CD4-positive, alpha-beta T cell treated with Interleukin-15 for 4 hours (primary cell): Measurements from ENCODE around the gene PCDHGA3.
"Not testable (repeated sequence)": the region's sequence is repeated elsewhere in the genome, so short reads cannot be mapped to it uniquely, and the experiment has no call there.

Source experiments
- DNase-seq: peaks from one replicate; pipeline ENCODE4 v3.0.0-alpha.2; 2020; ENCODE audit warnings: low spot score

PCDHGA3 gene

DNA sequence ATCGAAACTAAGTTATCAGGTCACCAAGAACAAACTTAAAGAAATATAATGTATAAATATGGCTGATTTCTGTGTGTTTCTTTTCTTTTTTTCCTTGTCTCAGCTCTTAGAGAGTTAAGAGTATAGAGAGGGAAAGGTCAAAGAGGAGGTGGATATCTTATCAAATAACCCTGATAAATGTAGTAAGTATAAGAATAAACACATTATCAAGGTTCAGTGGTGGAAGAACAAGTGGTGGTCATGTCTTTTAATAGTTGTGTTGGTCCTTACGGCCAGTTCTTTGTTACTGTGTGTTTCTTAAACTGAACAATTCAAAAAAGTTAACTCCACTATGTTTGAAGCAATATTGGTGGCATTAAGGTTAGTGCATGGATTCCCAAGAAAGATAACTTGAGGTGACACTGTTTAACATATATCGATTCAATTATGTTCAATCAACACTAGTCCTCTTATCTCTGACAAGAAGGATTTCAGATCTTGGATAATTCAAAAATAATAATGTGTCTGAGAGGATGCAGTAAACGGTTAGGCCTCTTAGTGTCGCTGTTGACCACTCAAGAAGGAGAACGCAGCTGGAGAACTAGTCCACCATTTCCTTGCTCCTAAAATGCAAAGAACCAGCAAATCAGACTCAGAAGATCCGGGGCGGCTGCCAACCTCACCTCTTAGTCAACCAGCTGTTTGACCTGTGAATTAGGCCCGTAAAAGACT, at the start of gene PCDHGA3:
Gene PCDHGA3 (plus strand): TSS at position 588 of the 711 bp plus-strand sequence. CDS start 205 bp downstream, outside the sequence.
- DNase-seq = no peak

DNA sequence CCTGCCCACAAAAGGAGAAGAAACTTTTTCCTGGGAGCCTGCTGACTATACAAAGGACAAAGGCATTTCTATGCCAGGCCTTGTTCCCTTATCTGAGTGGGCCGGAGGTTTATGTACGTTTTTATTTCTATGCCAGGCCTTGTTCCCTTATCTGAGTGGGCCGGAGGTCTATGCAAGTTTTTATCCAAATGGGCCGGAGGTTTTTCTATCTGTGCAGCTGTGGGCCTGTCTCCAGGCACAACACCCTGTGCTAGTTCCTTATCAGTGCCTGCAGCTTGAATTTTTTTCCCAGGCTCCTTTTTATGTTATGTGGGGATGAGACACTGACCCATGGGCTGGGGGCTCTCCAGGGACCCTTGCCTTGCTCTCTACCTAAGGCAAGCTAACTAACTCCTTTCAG, 45.3 kb upstream of the PCDHGA3 start:
- no peak for DNase-seq

DNA sequence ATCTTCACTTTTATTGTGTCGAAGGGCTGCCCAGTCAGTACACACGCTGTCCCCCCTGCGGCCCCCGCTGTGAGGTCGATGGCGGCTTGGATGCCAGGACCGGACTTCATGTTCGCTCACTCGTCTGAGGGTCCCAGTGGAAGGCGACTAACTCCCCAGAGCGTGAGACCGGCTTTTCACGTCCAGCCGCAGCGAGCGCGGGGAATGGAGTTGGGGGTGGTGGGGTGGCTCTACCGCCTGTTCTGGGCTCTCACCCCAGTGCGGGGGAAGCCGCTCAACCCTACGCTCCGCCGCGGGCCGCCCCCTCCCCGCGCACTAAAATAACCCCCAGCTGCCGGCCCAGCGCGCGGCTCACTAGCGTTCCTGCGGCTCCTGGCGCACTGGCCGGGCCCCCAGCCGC, 39.9 kb upstream of the PCDHGA3 start, which contains the start of gene SLC25A2:
Gene SLC25A2 (minus strand): TSS at position 294 of the 400 bp plus-strand sequence. CDS start 184 bp downstream, at position 110.
- no peak for DNase-seq

DNA sequence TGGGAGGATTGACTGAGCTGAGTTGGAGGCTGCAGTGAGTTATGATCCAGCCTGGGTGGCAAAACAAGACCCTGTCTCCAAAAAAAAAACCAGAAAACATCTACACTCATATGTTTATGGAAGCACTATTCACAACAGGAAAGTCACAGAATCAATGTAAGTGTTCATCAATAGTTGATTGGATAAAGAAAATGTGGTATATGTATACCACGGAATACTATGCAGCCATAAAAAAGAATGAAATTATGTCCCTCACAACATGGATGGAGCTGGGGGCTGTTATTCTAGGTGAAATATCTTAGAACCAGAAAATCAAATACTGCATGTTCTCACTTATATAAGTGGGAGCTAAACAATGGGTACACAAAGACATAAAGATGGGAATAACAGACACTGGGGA, 37.0 kb upstream of the PCDHGA3 start:
- DNase-seq = no peak

DNA sequence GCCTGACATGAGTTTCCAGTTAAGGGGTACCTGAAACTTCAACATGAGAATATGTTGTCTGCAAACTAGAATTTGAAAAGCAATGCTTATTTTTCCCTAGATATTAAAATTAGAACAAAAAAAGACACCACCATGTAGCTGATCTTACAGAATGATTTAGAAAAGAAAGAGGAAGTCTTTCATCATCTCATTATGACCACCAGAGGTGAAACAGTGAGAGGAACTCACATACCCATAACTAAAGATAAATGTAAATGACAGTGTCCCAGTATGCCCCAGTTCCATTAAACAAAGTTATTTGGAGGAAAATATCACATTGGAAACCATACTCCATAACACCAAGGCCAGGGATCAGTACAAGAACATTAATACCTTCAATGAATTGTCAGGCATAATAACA, 29.9 kb upstream of the PCDHGA3 start:
- no peak for DNase-seq

DNA sequence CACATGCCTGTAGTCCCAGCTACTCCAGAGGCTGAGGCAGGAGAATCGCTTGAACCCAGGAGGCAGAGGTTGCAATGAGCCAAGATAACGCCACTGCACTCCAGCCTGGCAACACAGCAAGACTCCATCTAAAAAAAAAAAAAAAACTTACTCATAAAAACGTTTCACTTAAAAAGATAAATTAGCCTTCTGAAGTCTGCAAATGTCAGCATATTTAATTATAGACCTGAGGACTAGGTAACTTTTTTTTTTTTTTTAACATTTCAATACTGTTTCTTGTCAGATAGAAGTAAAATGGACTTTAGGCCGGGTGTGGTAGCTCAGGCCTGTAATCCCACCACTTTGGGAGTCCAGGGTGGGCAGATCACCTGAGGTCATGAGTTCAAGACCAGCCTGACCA, 26.7 kb upstream of the PCDHGA3 start:
- not testable (repeated sequence) for DNase-seq

DNA sequence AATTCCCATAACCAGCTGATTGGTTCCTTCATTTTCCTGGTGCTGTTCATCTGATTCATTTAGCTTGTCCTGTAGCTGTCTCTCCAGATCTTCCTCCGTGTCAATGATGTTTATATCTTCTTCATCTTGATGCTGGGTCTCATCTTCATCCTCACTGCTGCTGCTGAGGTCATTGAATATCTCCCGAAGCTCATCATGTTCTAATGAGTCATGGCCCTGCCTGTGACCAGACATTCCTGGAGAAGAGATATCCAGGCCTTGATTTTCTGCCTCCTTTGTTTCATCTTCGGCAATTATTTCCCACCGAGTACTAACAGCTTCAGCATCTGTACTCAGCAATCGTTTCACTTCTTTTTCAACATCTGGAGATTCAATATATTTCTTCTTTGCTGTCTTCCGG, 24.4 kb upstream of the PCDHGA3 start:
- no peak for DNase-seq

DNA sequence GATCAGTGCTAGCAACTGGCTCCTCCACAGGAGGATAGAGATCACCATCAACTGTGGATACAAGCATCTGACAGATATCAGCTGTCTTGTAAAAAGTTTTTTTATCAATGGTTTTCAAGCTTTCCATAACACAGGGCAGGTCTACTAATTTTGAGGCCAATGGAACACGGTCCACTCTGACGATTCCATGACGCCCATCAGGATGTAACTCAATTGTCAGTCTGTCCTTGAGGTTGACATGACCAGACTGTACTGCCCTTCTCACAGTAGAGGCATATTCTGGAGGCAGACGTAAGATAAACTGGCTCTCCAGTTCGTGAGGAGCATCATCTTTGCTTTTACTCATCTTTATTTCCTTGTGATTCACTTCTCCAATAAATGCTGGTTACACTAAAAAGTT, 23.9 kb upstream of the PCDHGA3 start:
- DNase-seq = no peak

DNA sequence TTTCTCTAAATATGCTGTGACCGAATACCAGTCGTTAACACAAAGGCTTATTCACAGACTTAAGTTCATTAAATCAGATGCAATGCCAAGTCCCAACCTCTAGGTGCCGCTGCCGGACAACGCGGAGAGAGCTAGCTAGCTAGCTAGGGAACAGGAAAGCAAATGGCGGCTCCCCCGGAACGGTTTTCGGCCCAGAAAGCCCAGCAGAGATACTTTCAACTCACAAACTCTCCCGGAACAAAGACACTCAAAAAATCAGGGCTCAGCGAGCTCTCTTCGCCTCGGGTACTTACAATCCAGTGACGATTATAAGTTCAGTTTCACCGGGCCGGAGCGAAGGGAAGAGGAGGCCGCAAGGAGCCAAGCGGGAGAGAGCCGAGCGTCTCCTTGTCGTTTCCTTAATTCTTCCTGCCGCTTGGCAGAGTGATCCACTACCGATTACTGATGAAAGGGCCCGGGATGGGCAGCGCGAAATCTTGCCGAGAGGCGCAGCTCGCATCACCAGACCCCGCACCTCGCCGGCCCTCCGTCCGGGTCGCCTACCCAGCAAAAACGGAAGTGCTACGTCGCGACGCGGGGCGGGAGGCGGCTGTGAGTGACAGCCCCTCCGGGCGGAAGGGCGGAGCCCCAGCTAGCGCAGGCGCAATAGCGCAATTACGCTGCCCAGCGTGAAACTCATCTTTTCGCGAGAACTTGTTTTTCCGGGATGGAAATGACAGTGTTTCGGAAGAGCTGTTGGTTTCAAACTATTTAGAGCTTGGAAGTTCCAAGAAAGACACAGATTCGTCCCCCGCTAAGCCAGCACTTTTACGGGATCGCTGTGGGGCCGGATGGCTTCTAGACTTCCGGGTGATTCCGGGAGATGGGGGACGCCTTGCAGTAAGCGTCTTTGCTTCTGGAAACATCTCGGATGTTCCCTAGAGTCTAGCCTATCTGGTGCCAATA, 23.1 kb upstream of the PCDHGA3 start, which contains the start of gene TAF7:
Gene TAF7 (minus strand): TSS at position 560 of the 945 bp plus-strand sequence. CDS start 740 bp downstream, outside the sequence.
- peak; percentile 93 for DNase-seq

DNA sequence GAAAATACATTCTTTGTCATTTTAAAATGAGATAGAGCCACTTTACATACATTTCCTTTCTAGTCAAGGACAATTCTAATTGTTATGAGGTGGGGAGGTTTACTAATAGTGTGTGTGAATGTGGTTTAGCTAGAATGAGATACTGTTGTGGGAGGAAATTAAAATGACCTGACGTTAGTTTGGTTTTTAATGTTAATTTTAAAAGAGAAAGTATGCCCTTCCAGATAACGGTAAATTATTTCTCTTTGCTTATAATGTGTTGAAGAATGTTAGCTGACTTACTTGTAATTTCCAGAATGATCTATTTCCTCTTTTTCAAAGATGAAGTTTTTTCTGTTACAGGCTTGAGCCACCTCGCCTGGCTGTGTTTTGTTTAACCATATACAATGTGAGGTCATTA, 21.4 kb upstream of the PCDHGA3 start:
- DNase-seq = no peak

DNA sequence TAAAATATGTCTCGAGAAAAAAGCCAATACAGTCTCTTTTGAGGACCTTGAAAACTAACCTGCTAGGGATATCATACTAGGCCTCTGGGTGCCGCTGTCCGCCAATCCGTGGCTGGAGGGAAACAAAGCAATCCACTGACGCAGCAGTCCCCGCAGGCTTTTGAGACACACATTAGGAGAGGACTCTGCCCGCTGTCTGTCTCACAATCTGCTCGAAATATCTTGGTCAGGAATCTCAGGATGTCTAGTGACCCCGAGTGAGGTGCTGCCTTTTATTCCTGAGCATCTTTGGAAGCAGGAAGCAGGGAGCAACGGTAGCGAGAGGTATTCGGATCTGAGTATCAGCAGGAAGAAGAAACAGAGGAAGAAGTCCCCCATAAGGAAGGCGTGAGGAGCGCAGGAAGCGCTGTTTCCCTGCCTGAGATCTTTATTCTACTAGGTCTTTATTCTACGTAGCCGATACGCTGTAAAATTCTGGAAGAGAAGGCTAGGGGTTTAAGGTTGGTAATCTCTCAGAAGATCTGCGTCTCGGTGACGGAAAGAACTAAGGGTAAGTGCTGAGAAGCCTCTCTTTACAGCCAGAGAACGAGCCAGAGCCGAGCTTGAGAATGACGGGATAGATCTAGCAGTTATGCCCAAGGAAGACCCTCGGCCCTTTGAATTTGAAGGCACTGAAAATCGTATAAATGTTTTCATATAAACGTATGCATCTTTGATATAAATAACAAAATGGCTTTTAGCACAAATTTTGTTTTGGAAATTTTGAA, 17.4 kb upstream of the PCDHGA3 start:
- peak; percentile 69 for DNase-seq

DNA sequence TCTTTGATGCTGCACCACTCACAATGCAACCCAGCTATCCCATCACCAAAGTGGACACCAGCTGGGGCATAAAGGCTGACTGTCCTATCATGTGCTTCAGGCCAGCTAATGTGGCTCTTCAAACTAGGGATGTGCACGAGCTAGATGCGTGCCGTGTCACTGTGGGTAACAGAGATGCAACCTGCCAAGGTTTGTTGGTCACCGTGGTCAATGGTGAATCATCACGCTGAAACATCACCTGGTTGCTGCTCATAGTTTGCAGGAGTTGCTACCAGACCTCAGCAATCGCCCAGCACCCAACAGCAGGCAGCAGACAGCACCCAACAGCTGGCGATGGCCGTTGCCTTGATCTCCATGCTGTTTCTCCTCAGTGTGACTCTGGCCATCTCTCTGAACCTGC, 15.4 kb upstream of the PCDHGA3 start:
- no peak for DNase-seq

DNA sequence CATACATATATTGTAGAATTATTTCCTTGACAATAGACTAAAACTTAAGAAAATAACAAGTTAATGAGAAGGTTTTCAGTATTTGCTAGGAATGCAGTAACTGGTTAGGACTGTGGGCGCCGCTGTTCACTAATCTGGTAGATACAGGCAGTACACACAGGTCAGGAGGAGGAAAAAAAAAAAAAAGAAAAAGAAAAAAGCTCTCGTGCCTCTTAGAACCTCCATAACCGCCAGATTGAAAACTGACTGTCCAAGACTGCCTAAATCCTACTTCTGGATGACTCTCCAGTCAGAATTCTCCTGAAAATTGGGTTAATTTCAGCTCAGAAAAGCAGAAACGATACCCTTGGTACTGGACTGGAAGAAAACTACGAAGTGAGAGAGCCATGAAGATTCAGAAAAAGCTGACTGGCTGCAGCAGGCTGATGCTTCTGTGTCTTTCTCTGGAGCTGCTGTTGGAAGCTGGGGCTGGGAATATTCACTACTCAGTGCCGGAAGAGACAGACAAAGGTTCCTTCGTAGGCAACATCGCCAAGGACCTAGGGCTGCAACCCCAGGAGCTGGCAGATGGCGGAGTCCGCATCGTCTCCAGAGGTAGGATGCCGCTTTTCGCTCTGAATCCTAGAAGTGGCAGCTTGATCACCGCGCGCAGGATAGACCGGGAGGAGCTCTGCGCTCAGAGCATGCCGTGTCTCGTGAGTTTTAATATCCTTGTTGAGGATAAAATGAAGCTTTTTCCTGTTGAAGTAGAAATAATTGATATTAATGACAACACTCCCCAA, 13.1 kb upstream of the PCDHGA3 start, which contains the start of gene PCDHGA1:
Gene PCDHGA1 (plus strand): TSS at position 216 of the 782 bp plus-strand sequence.
- no peak for DNase-seq

DNA sequence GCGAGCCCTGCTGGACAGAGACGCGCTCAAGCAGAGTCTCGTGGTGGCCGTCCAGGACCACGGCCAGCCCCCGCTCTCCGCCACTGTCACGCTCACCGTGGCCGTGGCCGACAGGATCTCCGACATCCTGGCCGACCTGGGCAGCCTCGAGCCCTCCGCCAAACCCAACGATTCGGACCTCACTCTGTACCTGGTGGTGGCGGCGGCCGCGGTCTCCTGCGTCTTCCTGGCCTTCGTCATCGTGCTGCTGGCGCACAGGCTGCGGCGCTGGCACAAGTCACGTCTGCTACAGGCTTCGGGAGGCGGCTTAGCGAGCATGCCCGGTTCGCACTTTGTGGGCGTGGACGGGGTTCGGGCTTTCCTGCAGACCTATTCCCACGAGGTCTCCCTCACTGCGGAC, 11.1 kb upstream of the PCDHGA3 start:
- not testable (repeated sequence) for DNase-seq

DNA sequence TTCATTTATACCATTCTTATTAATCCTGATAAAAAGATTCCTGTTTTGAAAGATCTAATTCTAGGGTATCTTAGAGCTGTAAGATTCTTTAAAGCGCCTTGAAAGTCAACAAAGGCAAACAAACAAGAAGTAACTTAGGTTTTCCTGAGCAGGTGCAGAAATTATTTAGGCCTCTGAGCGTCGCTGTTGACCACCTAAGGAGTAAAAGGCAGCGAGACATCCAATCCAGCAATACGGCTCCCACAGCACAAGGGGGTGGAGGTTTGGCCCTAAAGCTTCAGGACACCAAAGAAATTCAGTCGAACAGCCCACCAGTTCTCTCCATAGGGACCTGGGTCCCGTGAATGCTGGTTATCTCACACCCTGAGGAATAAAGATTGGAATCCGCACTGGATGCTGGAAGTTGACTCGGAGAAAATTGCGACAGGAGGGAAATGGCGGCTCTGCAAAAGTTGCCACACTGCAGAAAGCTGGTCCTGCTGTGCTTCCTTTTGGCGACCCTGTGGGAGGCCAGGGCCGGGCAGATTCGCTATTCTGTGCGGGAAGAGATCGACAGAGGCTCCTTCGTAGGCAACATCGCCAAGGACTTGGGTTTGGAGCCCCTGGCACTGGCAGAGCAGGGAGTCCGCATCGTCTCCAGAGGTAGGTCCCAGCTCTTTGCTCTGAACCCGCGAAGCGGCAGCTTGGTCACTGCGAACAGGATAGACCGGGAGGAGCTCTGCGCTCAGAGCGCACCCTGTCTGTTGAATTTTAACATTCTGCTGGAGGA, 4.9 kb upstream of the PCDHGA3 start, which contains the start of gene PCDHGA2:
Gene PCDHGA2 (plus strand): TSS at position 223 of the 769 bp plus-strand sequence.
- no peak for DNase-seq

DNA sequence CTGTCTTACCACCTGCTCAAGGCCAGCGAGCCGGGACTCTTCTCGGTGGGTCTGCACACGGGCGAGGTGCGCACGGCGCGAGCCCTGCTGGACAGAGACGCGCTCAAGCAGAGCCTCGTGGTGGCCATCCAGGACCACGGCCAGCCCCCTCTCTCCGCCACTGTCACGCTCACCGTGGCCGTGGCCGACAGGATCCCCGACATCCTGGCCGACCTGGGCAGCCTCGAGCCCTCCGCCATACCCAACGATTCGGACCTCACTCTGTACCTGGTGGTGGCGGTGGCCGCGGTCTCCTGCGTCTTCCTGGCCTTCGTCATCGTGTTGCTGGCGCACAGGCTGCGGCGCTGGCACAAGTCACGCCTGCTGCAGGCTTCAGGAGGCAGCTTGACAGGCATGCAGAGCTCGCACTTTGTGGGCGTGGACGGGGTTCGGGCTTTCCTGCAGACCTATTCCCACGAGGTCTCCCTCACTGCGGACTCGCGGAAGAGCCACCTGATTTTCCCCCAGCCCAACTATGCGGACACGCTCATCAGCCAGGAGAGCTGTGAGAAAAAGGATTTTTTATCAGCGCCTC, 2.8 kb upstream of the PCDHGA3 start:
- DNase-seq = not testable (repeated sequence)

DNA sequence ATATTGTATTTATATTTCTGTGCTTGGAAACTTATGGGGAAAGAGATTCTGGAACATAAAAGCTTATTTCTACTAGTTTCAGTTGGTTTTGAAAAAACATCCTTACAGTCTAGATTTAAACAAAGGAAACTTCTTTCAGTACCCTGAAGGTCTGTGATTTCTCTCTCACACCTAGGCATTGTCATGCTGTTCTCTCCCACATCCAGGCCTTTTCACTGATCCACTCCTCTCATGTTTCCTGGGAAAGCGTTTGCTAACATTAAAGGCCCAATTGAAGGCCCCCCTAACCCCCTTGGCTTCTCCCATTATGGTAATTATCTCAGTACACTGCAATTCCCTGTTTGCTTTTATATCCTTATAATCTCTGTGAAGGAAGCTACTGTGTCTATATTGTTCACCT, 856 bp upstream of the PCDHGA3 start:
- no peak for DNase-seq

DNA sequence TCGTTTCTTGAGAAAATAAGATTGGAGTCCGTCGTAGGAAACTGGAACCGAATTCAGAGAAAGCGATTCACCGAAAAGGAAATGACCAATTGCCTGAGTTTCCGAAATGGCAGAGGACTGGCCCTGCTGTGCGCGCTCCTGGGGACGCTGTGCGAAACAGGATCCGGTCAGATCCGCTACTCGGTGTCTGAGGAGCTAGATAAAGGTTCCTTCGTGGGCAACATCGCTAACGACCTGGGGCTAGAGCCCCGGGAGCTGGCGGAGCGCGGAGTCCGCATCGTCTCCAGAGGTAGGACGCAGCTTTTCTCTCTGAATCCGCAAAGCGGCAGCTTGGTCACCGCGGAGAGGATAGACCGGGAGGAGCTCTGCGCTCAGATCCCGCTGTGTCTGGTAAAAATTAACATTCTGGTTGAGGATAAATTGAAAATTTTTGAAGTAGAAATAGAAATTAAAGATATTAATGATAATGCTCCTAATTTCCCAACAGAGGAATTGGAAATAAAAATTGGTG, 379 bp downstream of the PCDHGA3 start:
- DNase-seq = no peak

DNA sequence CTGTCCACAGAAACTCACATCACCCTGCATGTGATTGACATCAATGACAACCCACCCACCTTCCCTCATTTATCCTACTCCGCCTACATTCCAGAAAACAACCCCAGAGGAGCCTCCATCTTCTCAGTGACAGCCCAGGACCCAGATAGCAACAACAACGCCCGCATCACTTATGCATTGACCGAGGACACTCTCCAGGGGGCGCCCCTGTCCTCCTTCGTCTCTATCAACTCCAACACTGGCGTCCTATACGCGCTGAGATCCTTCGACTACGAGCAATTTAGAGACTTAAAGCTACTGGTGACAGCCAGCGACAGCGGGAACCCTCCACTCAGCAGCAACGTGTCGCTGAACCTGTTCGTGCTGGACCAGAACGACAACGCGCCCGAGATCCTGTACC, 1.7 kb downstream of the PCDHGA3 start:
- DNase-seq = no peak

DNA sequence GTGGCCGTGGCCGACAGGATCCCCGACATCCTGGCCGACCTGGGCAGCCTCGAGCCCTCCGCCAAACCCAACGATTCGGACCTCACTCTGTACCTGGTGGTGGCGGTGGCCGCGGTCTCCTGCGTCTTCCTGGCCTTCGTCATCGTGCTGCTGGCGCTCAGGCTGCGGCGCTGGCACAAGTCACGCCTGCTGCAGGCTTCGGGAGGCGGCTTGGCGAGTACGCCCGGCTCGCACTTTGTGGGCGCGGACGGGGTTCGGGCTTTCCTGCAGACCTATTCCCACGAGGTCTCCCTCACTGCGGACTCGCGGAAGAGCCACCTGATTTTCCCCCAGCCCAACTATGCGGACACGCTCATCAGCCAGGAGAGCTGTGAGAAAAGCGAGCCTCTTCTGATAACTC, 2.4 kb downstream of the PCDHGA3 start:
- not testable (repeated sequence) for DNase-seq
